ENCODE measurements around the gene CYP2U1.

The CYP2U1 gene

DNA sequence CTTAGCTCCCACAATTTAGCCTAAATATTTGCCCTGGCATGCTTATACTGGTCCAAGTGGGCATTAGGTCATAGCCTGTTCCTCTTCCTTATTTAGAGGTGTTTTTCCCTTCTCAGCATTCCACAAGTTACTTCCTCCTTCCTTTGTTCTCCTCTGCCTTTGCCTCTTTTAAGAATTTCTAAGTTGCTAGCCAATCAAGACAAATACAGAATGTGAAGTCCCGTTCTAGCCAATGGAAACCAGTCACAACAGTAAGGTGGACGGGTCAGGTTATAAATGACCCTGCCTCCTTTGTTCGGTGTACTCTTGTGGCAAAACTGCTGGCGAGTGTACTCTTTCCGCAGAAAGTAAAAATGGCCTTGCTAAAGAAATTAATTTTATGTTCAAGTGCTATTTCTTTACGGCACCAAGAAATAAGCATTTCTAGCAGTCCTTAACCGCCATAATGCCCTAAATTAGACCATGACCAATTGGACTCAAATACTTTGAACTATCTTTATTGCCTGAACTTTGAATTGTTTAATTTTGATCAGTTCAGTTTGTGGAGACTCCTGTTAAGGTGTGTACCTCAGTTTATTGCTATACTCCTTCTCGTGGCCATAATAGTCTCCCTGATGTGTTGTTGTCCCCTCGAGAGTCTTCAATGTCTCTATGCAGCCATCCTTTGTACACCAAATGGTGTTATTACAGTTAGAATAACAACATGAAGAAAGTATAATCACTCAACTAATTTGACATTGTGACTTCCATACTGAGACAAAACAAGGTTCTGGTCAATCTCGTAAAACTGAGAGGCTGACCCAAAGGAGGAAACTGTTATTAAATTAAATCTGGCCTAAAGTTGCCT lies 56.8 kb downstream of the CYP2U1 start:
- no peak for DNase-seq

- no peak for DNase-seq
Measured at GRCh38 chr4:107988763-107989035, 57.4 kb downstream of the CYP2U1 start.

DNA sequence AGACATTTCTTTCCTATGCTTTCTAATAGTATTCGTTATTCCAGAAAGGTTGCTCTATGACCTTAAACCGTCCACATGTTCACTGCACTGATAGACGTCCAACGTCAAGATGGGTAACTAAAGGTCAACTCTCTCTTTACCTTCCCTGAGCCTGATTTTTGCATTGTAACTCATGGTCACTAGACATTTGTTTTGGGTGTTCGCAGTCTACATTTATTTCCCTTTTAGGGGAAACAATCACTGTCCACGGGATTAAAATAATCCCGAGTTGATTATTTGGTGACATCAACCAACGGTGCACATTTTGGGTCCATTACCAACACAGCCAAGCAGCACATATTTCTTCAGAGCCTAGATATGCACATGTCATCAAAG lies 57.8 kb downstream of the CYP2U1 start:
- no peak for DNase-seq

DNA sequence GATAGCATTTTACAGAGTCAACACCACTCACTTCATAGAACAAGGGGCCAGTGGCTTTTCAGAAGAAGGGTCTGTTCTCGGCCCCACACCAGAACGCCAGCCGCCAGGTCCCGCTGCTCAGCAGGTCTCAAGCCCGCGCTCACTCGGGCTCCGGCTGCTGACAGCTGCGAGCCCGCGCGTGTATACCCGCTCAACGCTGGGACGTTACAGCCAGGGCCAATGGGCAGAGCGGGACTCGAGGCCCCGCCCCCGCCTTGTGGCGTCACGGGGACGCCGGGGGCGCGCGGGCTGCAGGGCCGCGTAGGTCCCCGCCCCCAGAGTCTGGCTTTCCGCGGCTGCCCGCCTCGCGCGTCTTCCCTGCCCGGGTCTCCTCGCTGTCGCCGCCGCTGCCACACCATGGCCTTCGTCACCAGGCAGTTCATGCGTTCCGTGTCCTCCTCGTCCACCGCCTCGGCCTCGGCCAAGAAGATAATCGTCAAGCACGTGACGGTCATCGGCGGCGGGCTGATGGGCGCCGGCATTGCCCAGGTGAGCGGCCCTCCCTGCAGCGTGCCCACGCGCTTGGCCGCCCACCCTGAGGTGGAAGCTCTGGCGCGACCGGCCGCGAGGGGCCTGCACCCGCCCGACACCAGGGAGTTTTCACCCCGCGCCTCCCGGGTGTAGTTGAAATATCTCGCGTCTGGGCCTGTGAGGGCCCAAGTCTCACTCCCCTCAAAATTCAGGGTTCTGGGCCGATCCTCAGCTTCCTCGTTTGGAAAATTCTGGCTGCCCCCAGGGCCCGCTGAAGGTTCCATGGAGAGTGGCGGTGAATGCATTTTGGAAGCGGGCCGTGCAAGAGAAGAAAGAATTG lies 58.4 kb downstream of the CYP2U1 start, which contains the start of gene HADH:
Gene HADH (plus strand): TSS at position 353 of the 850 bp plus-strand sequence. CDS start 44 bp downstream, at position 397.
- peak; percentile 85 for DNase-seq

- no peak for DNase-seq
Measured at GRCh38 chr4:107991945-107992630, 60.7 kb downstream of the CYP2U1 start.

GRCh38 chr4:107993969-107994368 lies 62.6 kb downstream of the CYP2U1 start:
- DNase-seq, result no peak

DNA sequence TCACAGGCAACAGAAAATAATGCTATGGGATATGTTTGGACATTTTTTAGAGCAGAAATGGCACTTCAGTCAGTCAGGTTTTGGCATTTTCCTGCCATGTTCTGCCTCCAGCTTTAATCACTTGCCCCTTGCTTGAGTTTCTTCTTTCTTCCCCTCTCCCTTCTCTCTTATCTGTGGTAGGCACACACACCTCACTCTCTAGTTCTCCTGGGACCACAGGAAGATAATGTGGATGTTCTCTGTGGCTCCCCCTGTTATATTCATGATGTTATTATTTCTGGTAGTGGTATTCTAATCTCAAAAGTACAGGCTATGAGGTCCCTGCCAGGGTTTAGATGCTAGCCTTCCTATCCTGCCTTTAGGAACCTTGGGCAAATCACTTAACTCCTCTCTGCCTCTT lies 63.5 kb downstream of the CYP2U1 start:
- DNase-seq, result no peak

- DNase-seq, result peak; percentile 43
Measured at GRCh38 chr4:107996949-107997788, 65.8 kb downstream of the CYP2U1 start.

DNA sequence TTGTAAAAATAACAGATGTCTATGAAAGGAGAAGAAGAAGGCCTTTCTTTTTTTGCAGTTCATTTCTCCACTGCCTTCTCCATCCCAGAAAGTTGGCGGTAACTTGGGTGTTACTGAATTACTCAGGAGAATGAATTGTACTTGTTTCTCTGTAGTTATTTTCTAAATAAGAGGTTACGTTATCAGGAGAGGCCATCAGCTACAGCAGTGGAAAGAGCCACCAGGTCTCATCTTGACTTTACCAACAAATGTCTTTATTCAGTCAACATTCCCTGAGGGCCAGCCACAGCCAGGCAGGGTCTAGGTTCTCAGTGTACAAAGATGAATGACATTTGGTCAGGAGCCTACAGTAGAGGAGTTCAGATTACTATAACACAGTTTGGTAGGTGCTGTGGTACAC lies 66.4 kb downstream of the CYP2U1 start:
- DNase-seq, result no peak

- no peak for DNase-seq
Measured at GRCh38 chr4:107999932-108000539, 68.7 kb downstream of the CYP2U1 start.

DNA sequence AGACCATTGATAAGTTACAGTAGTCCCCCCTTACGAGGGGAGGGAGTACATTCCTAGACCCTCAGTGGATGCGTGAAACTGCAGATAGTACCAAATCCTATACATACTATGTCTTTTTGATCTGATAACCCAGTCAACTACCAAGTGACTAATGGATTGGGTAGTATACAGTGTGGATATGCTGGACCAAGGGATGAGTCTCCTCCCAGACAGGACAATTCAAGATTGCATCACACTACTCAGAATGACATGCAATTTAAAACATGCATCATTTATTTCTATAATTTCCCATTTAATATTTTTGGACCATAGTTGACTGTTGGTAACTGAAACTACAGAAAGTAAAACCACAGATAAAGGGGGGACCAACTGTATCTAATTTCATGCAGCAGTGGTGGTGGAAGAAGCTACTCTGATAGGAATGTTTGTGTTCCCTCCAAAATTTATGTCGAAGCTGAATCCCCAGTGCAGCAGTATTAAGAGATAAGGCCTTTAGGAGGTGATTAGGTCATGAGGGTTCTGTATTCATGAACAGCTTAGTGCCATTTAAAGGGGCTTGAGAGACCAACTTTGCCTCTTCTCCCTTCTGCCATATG lies 70.3 kb downstream of the CYP2U1 start:
- no peak for DNase-seq

All from amniotic stem cell (primary cell).